Activated CD4-positive, CD25-positive, alpha-beta regulatory T cell (primary cell): ENCODE results near the gene CLHC1.
"Not testable (repeated sequence)": the region's sequence is repeated elsewhere in the genome, so short reads cannot be mapped to it uniquely, and the experiment has no call there.

Source experiments
- DNase-seq, 4 experiments: peaks; one replicate each; lab custom pipeline; 2025; lab: John Stamatoyannopoulos, UW

The CLHC1 gene

GRCh38 chr2:55232084-55232862, at the start of gene CLHC1, which contains the start of gene RPS27A:
Gene CLHC1 (minus strand): TSS chr2:55232293. CDS start chr2:55222411, 9,882 bp downstream.
Gene RPS27A (plus strand): TSS chr2:55232688. CDS start chr2:55232825, 137 bp downstream.
- peak; percentile 79 to 87 (median 86) for DNase-seq

- DNase-seq = not testable (repeated sequence)
Observed at GRCh38 chr2:55280851-55281546, 48.9 kb upstream of the CLHC1 start.

- DNase-seq = not testable (repeated sequence)
Observed at GRCh38 chr2:55279859-55280424, 47.8 kb upstream of the CLHC1 start.

- DNase-seq = not testable (repeated sequence)
Observed at GRCh38 chr2:55279214-55279835, 47.2 kb upstream of the CLHC1 start.

- no peak for DNase-seq
Observed at GRCh38 chr2:55277310-55277709, 45.2 kb upstream of the CLHC1 start.

GRCh38 chr2:55274346-55274745, 42.3 kb upstream of the CLHC1 start:
- not testable (repeated sequence) for DNase-seq

GRCh38 chr2:55269645-55269990, 37.5 kb upstream of the CLHC1 start:
- no peak for DNase-seq

- DNase-seq = peak; percentile 69 to 86 (median 69)
Observed at GRCh38 chr2:55268907-55269644, 37.0 kb upstream of the CLHC1 start, which contains the start of gene MTIF2. Gene MTIF2 (minus strand): TSS chr2:55269231. CDS start chr2:55263858, 5,373 bp downstream.

GRCh38 chr2:55268288-55268906, 36.3 kb upstream of the CLHC1 start:
- DNase-seq = no peak

- not testable (repeated sequence) for DNase-seq
Observed at GRCh38 chr2:55259586-55259985, 27.5 kb upstream of the CLHC1 start.

- DNase-seq = no peak
Observed at GRCh38 chr2:55252832-55253231, 20.7 kb upstream of the CLHC1 start.

- DNase-seq = no peak
Observed at GRCh38 chr2:55247025-55247424, 14.9 kb upstream of the CLHC1 start.

GRCh38 chr2:55245411-55245810, 13.3 kb upstream of the CLHC1 start:
- DNase-seq = no peak

GRCh38 chr2:55242617-55243016, 10.5 kb upstream of the CLHC1 start:
- DNase-seq = no peak

GRCh38 chr2:55241582-55241981, 9.5 kb upstream of the CLHC1 start:
- DNase-seq = not testable (repeated sequence)

- DNase-seq = no peak
Observed at GRCh38 chr2:55239656-55240222, 7.6 kb upstream of the CLHC1 start.

GRCh38 chr2:55236992-55237543, 5.0 kb upstream of the CLHC1 start:
- DNase-seq = no peak

- no peak for DNase-seq
Observed at GRCh38 chr2:55235724-55236538, 3.8 kb upstream of the CLHC1 start.

- DNase-seq = no peak
Observed at GRCh38 chr2:55233658-55233940, 1.5 kb upstream of the CLHC1 start.
